ENCODE results near the gene DENND1B.

The DENND1B gene

DNA sequence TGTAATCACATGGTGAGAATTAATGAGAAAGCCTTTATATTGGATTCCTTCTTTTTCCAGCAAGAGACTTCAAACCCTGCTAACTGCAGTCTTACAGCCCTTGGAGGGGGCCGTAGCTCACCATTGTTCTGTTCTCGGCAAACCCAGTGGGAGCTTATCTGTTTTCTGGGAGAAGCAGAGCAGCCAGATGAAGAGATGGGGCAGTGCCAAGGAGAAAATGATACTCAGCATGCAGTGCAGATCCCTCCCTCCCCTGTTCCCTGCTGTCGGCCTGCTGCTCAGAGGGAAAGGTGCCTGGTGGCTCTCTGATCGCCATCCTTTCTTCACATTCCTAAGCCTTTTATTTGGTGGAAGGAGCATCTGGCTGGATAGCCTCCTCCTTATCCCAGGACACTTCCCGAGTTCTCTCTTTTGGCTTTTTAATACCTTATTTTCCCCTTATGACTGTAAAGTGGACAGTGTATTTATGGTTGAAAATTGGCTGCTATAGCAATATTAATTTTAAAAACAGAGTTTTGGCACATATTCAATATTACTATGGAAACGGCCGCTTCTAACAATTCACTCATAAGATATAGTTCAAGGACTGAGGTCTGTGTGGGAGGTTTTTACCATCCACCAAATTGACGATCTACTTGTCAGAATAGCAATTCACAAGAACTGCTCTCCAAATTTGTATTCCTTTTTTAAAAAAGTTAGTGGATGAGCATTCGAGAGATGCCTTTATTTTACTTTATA is 303.9 kb downstream of the DENND1B start:
- no peak for DNase-seq (ENCODE audit: low read depth in 2 of 2, low spot score in 1 of 2)

DNA sequence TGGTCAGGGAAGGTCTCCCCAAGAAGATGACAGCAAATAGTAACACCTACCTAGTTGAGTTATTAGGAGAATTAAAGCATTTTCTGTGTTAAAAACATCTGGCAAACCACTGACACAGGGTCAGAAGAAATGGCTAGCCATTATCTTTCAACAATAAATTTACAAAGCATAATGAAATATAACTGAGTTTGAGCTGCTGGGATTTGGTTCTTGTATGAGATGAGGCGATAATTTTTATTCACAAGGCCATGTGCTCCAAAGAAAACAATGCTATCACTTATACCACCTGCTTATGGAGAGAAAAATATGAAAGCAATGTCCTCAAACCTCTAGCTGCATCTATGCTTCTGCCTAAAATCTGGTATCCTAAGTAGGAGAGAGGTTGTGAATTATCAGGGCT is 304.9 kb downstream of the DENND1B start:
- DNase-seq (ENCODE audit: low read depth in 2 of 2, low spot score in 1 of 2): no peak

DNA sequence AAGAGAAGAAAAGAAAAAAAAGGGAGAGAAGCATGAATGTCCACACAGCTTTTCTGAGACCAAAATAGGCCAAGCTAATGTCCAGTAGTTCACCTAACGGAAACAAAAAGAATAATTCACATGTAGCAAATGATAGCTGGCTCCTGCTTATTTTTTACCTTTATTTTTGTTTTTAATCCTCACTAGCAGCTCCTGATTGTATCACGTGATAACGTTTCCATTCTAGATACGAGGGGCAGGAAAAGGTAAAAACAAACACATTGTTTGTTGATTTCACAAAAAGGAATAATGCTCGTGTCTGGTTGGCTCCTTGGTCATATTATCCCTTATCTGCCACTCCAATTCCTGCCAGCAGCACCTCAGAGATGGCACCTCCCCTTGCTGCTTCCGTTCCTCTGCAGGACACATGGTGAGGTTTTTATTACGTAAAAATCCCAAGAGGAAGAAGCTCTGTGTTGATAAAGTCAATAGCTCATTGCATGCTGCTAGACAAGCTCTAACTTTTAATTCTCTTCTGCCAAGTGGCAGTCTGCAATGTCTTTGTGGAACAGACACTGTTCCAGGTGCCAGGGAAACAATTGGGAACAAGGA is 305.6 kb downstream of the DENND1B start:
- no peak for DNase-seq (ENCODE audit: low read depth in 2 of 2, low spot score in 1 of 2)

DNA sequence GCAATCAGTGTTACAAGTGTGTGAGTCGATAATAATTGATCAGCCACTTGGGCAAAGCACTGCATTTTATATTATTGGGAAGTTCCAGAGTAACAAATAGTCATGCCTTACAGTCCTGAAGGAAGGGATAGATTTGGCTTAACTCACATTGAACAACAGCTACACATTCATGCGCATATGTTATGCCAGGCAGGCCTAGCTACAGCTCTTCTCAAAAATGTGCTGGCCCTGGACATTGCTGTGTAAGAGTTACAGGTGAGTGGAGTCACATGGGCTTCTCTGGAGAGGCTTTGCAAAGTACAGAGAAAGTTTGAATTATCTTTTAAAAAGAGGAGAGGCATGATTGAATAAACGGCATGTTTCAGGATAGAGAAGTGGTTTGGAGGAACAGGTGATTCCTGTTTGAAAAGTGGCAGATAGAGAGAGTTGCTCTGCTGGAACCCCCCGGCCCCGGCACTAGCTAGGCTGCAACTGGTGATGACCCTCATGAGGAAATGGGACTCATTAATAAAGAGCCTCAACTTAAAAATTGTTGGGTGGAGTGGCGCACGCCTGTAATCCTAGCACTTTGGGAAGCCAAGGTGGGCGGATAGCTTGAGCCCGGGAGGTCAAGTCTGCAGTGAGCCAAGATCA is 306.6 kb downstream of the DENND1B start:
- no peak for DNase-seq (ENCODE audit: low read depth in 2 of 2, low spot score in 1 of 2)

DNA sequence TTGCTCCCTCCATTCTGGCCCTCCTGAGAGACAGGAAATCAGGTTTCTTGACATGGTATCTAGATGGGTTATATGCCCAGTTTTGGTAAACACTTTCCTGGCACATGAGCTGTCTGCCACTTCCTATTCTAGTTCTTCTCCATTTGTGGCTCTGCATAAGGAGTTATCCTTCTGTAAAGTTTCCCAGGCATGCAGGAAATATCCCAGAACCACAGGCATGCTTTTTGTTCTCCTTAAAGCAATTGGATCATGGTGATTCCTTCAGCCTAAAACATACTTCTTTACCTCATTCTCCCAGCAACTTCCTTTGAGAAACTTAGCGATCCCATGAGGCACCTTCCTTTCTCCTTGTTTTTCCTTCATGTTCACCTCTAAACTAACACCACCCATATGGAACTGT is 307.4 kb downstream of the DENND1B start:
- no peak for DNase-seq (ENCODE audit: low read depth in 2 of 2, low spot score in 1 of 2)

DNA sequence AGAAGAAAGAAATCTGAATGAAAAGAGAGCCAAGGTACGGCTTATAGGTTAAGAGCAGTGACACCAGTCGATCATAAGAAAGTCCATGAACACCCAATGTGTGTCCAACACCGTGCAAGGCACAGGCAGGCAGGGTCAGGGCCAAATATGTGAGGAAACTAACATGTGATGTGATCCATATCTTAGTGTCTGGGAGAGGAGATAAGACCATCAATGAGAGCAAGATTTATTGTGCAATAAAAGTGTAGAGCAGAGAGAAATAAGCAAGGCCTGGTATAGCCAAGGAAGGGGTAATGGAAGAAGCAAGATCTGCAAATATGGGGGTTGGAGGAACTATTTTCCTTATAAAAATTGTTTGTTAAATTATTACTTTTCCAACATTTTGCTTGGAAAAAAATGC is 308.5 kb downstream of the DENND1B start:
- DNase-seq (ENCODE audit: low read depth in 2 of 2, low spot score in 1 of 2): no peak

DNA sequence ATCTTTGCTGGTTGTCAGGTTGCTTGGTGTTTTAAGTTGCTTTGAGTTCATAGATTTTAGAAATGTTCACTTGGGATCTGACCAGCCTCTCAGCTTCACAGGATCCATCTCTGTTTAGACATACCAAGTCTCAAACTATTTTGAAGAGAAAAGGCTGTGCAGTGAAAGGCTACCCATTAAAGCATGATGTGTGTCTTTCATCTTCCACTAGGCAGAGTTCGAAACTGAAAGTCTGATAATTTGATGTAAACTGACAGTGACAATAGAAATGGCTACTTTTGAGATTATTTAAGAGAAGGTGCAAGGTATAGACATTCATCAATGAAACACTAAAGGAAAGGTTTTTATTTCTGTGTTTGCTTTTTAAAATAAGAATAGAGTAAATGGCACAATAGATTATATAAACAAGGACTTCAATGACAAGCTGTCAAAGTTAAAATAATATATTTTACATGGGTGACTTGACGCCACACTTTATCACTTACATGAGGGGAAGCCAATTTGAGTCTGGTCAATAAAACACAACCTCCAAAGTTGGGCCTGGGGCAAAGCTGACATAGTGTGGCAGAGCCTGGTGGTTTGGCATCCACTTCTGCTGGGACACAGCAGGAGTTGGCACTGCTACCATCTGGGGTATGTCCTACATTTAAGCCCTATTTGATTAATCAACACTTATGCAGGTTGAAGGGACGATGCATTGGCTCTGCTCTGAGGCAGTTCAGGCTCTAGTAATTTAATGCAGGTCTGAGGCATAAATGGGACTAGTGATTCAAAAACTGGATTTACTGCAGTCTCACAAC is 309.6 kb downstream of the DENND1B start:
- no peak for DNase-seq (ENCODE audit: low read depth in 2 of 2, low spot score in 1 of 2)

DNA sequence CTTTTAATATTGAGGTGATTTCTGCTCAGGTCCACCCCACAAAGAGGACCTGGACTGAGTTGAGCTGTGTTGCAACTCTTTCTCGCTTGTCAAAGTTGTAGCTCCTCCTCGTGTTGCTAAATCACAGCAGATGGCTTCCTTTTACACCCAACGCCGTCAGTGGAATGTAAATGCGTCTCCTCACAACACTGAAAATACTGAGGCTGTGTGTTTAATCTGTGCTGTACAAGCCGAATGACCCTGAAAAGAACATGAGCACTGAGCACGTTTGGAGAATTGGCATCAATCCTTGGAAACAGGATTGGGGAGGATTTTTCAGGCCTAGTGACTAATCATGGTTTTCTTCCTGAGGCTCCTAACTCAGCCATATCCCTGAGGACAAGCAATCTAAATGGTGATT is 311.2 kb downstream of the DENND1B start:
- DNase-seq (ENCODE audit: low read depth in 2 of 2, low spot score in 1 of 2): no peak

DNA sequence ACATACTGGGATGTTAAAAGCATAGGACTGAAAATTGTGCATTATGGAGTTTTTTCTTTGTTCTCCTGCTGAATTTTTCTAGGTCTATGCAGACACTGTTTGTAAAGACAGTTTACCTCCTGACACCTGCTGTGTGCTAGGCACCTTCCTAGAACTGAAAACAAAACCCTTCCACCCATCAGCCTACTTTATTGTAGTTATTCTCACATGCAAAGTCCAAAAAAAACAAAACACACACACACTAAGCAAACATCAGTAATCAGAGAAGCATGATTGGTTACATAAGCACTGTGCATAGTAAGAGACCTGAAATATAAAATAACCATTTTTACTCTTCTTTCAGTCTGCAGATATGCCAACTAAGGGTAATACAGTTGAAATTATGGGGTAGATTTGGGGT is 312.1 kb downstream of the DENND1B start:
- DNase-seq (ENCODE audit: low read depth in 2 of 2, low spot score in 1 of 2): no peak

DNA sequence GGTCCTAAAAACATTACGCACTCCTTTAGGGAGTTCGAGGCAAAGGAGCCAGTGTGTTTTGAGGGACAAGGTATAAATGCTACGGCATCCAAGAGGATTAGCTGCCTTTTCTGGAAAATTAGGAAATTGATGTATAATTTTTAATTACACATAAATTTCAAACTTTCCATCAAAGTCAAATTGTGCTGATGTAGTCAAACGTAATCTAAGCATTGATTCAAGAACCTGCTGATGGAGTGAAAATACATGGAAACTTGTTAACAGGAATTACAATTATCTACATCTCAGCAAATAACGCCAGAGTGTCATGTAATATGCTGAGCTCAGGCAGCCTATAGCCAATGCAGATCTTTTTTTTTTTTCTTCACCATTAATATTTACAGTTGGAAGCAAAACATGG is 312.7 kb downstream of the DENND1B start:
- no peak for DNase-seq (ENCODE audit: low read depth in 2 of 2, low spot score in 1 of 2)

Data from stimulated activated CD8-positive, alpha-beta memory T cell treated with anti-CD3 and anti-CD28 coated beads, Interleukin-4, amount 100 ng/mL, for 4 hours (primary cell).